ENCODE data around the gene CERT1.

DNA sequence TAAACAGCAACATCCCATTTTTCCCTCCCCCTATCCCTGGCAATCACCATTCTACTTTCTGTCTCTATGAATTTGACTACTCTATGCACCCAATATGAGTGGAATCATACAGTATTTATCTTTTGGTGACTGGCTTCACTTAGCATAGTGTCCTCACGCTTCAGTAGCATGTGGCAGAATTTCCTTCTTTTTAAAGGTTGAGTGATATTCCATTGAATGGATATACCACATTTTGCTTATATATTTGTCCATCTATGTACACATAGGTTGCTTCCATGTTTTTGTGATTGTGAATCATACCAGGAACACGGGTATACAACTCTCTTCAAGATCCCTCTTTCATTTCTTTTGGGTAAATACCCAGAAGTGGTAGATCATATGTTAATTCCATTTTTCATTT lies 69.9 kb downstream of the CERT1 start:
- TF ChIP-seq FOXP2 (optimal IDR thresholded peaks at IDR 0.05; ENCODE audit: control extremely low read depth, extremely low read length, insufficient read depth) = no peak
- TF ChIP-seq EZH2 (IDR thresholded peaks at IDR 0.05) = no peak
- no peak for TF ChIP-seq POLR2AphosphoS5 (IDR thresholded peaks at IDR 0.05; ENCODE audit: borderline replicate concordance, low read depth, low read length)
